ES-I3 (cell line): ENCODE results near the gene ZFAND2A.

Source experiments
- H3K36me3 ChIP-seq: 2 replicates; pipeline ENCODE4 v1.6.1; 2013; ENCODE audit warnings: mild to moderate bottlenecking, low read length, control low read depth, moderate library complexity; ENCODE audit not compliant: insufficient read depth
- H3K4me1 ChIP-seq: 2 replicates; pipeline ENCODE4 v1.6.1; 2013; ENCODE audit warnings: mild to moderate bottlenecking, control low read depth, low read length; ENCODE audit not compliant: insufficient read depth
- H3K9ac ChIP-seq: 2 replicates; pipeline ENCODE4 v1.6.1; 2013; ENCODE audit warnings: low read depth, mild to moderate bottlenecking, low read length, moderate library complexity
- H3K9me3 ChIP-seq: 2 replicates; pipeline ENCODE4 v1.6.1; 2013; ENCODE audit warnings: mild to moderate bottlenecking, low read length, moderate library complexity; ENCODE audit not compliant: control insufficient read depth, insufficient read depth

Gene ZFAND2A

GRCh38 chr7:1130021-1130990, 29.7 kb downstream of the ZFAND2A start:
- Histone ChIP-seq H3K36me3 (peaks cover 2% of the 10 kb centered on the region; the same call in 1 of the 2 replicates), H3K4me1 (no peaks in the 10 kb centered on the region), H3K9ac (no peak overlapping the region), H3K9me3 (0 out of 2 replicates have a peak, but pooled peaks cover 3% of the 10 kb centered on the region)

- peaks cover 2% of the 10 kb centered on the region; the same call in 1 of the 2 replicates for H3K36me3 ChIP-seq
- no peaks in the 10 kb centered on the region for H3K4me1 ChIP-seq
- no peak overlapping the region for H3K9ac ChIP-seq
- 0 out of 2 replicates have a peak, but pooled peaks cover 3% of the 10 kb centered on the region for H3K9me3 ChIP-seq
These were observed 30.6 kb downstream of the ZFAND2A start for GRCh38 chr7:1129431-1129830.

- H3K9me3 ChIP-seq = 0 out of 2 replicates have a peak, but pooled peaks cover 2% of the 10 kb centered on the region
- H3K9ac ChIP-seq = no peak overlapping the region
- H3K36me3 ChIP-seq = peaks cover 2% of the 10 kb centered on the region; the same call in 1 of the 2 replicates
- peaks cover 5% of the 10 kb centered on the region; the same call in 1 of the 2 replicates for H3K4me1 ChIP-seq
These were observed 33.0 kb downstream of the ZFAND2A start for GRCh38 chr7:1127001-1127400.

GRCh38 chr7:1125603-1125969, 34.4 kb downstream of the ZFAND2A start:
- no peaks in the 10 kb centered on the region for H3K9me3 ChIP-seq
- peaks cover 5% of the 10 kb centered on the region; the same call in 1 of the 2 replicates for H3K4me1 ChIP-seq
- H3K36me3 ChIP-seq = peaks cover 2% of the 10 kb centered on the region; the same call in 1 of the 2 replicates
- H3K9ac ChIP-seq = no peak overlapping the region

- peaks cover 2% of the 10 kb centered on the region; the same call in 1 of the 2 replicates for H3K36me3 ChIP-seq
- no peaks in the 10 kb centered on the region for H3K9me3 ChIP-seq
- peaks cover 5% of the 10 kb centered on the region; the same call in 1 of the 2 replicates for H3K4me1 ChIP-seq
- no peak overlapping the region for H3K9ac ChIP-seq
These were observed 35.0 kb downstream of the ZFAND2A start for GRCh38 chr7:1124816-1125602.

- H3K36me3 ChIP-seq = peaks cover 2% of the 10 kb centered on the region; the same call in 1 of the 2 replicates
These were observed 35.8 kb downstream of the ZFAND2A start for GRCh38 chr7:1124164-1124563.

GRCh38 chr7:1123715-1124114, 36.3 kb downstream of the ZFAND2A start:
- Histone ChIP-seq H3K9me3 (no peaks in the 10 kb centered on the region), H3K9ac (no peak overlapping the region), H3K4me1 (peaks cover 5% of the 10 kb centered on the region; the same call in 1 of the 2 replicates), H3K36me3 (peaks cover 2% of the 10 kb centered on the region; the same call in 1 of the 2 replicates)

More at GRCh38 chr7:1124164-1124563, 35.8 kb downstream of the ZFAND2A start:
- Histone ChIP-seq H3K9ac (no peak overlapping the region), H3K9me3 (no peaks in the 10 kb centered on the region), H3K4me1 (peaks cover 5% of the 10 kb centered on the region; the same call in 1 of the 2 replicates)

GRCh38 chr7:1122832-1123501, 37.0 kb downstream of the ZFAND2A start:
- no peaks in the 10 kb centered on the region for H3K9me3 ChIP-seq
- peaks cover 2% of the 10 kb centered on the region; the same call in 1 of the 2 replicates for H3K36me3 ChIP-seq
- no peak overlapping the region for H3K9ac ChIP-seq
- peaks cover 5% of the 10 kb centered on the region; the same call in 1 of the 2 replicates for H3K4me1 ChIP-seq

- Histone ChIP-seq H3K9me3 (no peaks in the 10 kb centered on the region), H3K9ac (no peak overlapping the region), H3K4me1 (peaks cover 5% of the 10 kb centered on the region; the same call in 1 of the 2 replicates), H3K36me3 (peaks cover 2% of the 10 kb centered on the region; the same call in 1 of the 2 replicates)
These were observed 37.8 kb downstream of the ZFAND2A start for GRCh38 chr7:1121886-1122831.

GRCh38 chr7:1121476-1121875, 38.5 kb downstream of the ZFAND2A start:
- Histone ChIP-seq H3K9me3 (no peaks in the 10 kb centered on the region), H3K4me1 (peaks cover 5% of the 10 kb centered on the region; the same call in 1 of the 2 replicates), H3K9ac (no peak overlapping the region), H3K36me3 (peaks cover 2% of the 10 kb centered on the region; the same call in 1 of the 2 replicates)

- Histone ChIP-seq H3K36me3 (peaks cover 1% of the 10 kb centered on the region; the same call in 1 of the 2 replicates), H3K4me1 (peaks cover 5% of the 10 kb centered on the region; the same call in 1 of the 2 replicates), H3K9ac (no peak overlapping the region)
These were observed 39.2 kb downstream of the ZFAND2A start for GRCh38 chr7:1120791-1121190.

GRCh38 chr7:1119201-1119600, 40.8 kb downstream of the ZFAND2A start:
- H3K9me3 ChIP-seq = no peaks in the 10 kb centered on the region

More at GRCh38 chr7:1120791-1121190, 39.2 kb downstream of the ZFAND2A start:
- H3K9me3 ChIP-seq = no peaks in the 10 kb centered on the region

More at GRCh38 chr7:1119201-1119600, 40.8 kb downstream of the ZFAND2A start:
- H3K36me3 ChIP-seq = no peaks in the 10 kb centered on the region; the same call in 1 of the 2 replicates
- peaks cover 5% of the 10 kb centered on the region; the same call in 1 of the 2 replicates for H3K4me1 ChIP-seq
- H3K9ac ChIP-seq = no peak overlapping the region
